Kidney epithelial cell (primary cell): ENCODE measurements around the gene ZNF367. TPM values are rescaled to one million over a fixed set of nuclear protein-coding genes. Genes with fewer than 3 reads are reported as not detected.

Source experiments
- DNase-seq: peaks from one replicate; pipeline ENCODE4 v3.0.0-alpha.2; 2010; ENCODE audit warnings: low read depth
- H3K27me3 ChIP-seq: 2 replicates; pipeline ENCODE4 v1.6.0; 2011; ENCODE audit warnings: low read length; ENCODE audit not compliant: control insufficient read depth, insufficient read depth
- H3K36me3 ChIP-seq: 2 replicates; pipeline ENCODE4 v1.5.1; 2011; ENCODE audit warnings: low read length; ENCODE audit not compliant: control insufficient read depth, insufficient read depth
- H3K4me3 ChIP-seq: 2 replicates; pipeline ENCODE4 v1.5.1; 2011; ENCODE audit warnings: low read depth, mild to moderate bottlenecking, control low read depth, low read length
- total RNA-seq: library from RNA; depleted of rRNA; stranded (reverse); fragments of >200 nt; gene quantifications from 2 replicates; pipeline ENCODE4 v1.2.3, GENCODE V29; 2015
- TF ChIP-seq, protein P1 (sequence below): IDR thresholded peaks from 2 replicates; pipeline ENCODE4 v1.5.1; 2011; ENCODE audit warnings: mild to moderate bottlenecking, moderate library complexity, low read length, control low read depth, inconsistent platforms; ENCODE audit not compliant: insufficient read depth, poor library complexity, severe bottlenecking

The ZNF367 gene
- 1.4 and 2.4 TPM in 2 replicates for total RNA-seq

DNA sequence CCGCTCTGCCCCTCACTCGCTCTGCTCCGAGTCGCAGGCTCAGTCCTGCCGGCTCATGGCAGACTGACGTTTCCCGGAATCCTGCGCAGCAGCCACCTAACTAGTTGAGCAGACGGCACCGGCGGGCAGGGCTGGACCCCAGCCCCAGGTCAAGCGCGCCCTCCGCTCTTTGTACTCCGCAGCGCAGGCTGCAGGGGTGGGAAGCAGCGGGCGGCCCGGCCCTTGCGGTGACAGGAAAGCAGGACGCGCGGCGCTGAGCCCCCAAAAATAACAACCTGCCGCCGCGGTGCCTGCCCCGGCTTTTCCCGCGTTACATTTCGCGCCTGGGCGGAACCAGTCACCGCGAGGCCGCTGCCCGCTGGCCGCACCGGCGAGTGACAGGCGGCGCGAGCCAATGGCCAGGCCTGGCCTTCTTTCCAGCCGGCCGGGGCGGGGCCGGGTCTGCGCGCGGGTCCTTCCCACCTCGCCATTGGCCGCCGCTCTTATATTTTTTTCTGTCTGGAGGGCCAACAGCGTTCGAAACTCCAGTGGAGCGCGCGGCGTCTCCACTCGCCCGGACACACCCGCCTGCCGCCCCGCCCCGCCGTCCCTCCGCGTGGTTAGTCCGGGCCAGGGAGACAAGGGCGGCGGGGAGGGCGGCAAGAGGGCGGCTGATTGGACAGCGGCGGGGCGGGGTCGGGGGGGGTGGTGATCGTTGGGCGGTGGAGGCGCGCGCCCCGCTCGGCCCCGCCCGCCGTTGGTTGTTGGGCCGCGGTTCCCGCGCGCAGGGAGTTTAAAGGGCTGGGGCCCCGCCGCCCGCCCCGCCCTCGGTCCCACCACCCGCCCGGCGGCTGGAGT, at the start of gene ZNF367:
Gene ZNF367, minus strand, starts transcription at position 288 of the 837 bp plus-strand sequence. CDS start 338 bp downstream, outside the sequence.
- DNase-seq: peak; percentile 84
- TF ChIP-seq, protein P1, sequence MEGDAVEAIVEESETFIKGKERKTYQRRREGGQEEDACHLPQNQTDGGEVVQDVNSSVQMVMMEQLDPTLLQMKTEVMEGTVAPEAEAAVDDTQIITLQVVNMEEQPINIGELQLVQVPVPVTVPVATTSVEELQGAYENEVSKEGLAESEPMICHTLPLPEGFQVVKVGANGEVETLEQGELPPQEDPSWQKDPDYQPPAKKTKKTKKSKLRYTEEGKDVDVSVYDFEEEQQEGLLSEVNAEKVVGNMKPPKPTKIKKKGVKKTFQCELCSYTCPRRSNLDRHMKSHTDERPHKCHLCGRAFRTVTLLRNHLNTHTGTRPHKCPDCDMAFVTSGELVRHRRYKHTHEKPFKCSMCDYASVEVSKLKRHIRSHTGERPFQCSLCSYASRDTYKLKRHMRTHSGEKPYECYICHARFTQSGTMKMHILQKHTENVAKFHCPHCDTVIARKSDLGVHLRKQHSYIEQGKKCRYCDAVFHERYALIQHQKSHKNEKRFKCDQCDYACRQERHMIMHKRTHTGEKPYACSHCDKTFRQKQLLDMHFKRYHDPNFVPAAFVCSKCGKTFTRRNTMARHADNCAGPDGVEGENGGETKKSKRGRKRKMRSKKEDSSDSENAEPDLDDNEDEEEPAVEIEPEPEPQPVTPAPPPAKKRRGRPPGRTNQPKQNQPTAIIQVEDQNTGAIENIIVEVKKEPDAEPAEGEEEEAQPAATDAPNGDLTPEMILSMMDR: no peak
- Histone ChIP-seq H3K4me3 (peak within 1 kb of the TSS; percentile 81), H3K36me3 (no peaks in the 10 kb centered on the region), H3K27me3 (no peaks in the 10 kb centered on the region)

DNA sequence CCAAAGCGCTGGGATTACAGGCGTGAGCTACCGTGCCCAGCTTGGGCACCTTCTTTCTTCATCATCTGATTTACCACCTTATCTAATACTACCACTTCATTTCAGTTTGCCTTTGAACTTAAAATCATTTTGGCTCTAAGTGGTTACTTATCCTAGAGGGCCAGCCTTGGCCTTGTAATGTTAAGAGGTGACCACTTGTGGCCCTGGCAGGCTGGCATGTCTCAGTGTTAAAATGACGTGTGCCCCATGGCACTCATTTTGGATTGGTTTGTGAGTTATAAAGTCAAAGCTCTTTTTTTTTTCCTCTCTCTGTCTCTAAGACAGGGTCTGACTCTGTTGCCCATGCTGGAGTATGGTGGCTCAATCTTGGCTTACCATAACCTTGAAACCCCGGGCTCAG, 49.6 kb upstream of the ZNF367 start:
- Histone ChIP-seq H3K27me3 (no peaks in the 10 kb centered on the region), H3K4me3 (no peak overlapping the region), H3K36me3 (no peaks in the 10 kb centered on the region)
- no peak for DNase-seq
- TF ChIP-seq, protein P1: no peak

DNA sequence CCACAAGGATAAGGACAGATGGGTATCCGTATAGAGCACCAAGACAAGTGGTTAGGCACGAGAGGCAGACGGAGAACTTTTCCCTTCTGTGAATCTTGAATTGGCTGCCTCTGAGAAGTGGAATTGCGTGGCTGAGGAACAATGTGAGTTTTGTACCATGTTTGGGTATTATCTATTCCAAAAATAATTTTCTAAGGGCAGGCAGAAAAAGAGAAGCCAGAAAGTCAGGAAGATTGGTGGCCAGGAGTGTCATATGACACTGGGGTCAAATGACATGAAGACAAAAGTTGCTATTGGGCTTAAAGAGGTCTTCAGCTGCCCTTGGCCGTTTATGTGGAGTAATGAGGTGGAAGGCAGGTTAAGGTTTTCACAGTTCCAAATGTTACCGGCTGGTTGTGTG, 46.3 kb upstream of the ZNF367 start:
- TF ChIP-seq, protein P1: no peak
- H3K36me3 ChIP-seq: no peaks in the 10 kb centered on the region
- H3K4me3 ChIP-seq: no peak overlapping the region
- no peaks in the 10 kb centered on the region for H3K27me3 ChIP-seq
- no peak for DNase-seq

DNA sequence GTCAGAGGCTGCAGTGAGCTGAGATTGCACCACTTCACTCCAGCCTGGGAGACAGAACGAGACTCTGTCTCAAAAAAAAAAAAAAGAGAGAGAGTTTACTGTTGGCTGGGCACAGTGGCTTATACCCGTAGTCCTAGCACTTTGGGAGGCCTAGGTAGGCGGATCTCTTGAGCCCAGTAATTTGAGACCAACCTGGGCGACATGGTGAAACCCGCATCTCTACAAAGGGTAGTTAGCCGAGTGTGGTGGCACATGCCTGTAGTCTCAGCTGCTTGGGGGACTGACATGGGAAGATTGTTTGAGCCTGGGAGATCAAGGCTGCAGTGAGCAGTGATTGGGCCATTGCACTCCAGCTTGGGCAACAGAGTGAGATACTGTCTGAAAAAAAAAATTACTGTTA, 44.4 kb upstream of the ZNF367 start:
- Histone ChIP-seq H3K27me3 (no peaks in the 10 kb centered on the region), H3K4me3 (no peak overlapping the region), H3K36me3 (no peaks in the 10 kb centered on the region)
- no peak for DNase-seq
- TF ChIP-seq, protein P1: no peak

DNA sequence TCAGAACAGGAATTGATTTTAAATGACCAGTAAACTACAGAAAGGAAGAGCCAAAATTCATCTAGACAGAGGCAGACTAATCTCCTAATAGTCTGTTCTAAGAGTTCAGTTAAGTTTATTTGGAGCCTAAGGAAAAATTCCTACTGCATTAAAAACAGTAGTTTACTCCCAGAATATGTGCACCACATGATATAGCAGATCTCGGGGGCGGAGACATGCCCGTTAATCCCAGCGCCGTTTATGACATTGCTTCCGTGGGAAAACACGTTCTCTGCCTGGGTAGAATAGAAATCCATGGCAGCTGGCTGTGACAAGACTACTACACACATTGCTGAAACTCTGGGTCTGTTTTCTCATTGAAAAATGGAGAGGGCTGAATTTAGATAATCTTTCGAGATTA, 43.2 kb upstream of the ZNF367 start:
- DNase-seq: no peak
- H3K36me3 ChIP-seq: no peaks in the 10 kb centered on the region
- H3K4me3 ChIP-seq: no peak overlapping the region
- TF ChIP-seq, protein P1: no peak
- no peaks in the 10 kb centered on the region for H3K27me3 ChIP-seq

DNA sequence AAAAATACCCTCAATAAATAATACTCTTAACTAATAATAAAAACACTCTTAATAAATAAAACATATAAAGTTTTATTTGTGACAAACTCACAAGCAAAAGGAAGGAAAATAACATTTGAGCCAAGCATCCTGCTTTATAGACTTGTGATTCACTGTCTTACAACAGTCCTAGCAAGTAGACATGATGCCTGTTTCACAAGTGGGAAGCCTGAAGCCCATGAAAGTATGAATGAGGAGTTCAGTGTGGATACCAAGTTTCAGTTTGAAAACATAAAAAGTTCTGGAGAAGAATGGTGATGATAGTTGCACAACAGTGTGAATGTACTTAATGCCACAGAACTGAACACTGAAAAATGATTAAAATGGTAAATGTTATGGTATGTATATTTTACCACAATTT, 42.7 kb upstream of the ZNF367 start:
- no peaks in the 10 kb centered on the region for H3K27me3 ChIP-seq
- TF ChIP-seq, protein P1: no peak
- DNase-seq: no peak
- no peaks in the 10 kb centered on the region for H3K36me3 ChIP-seq
- no peak overlapping the region for H3K4me3 ChIP-seq
